Lower lobe of right lung (tissue), 2 donors: ENCODE data around the gene PARD6G. TPM values are rescaled to one million over a fixed set of nuclear protein-coding genes. Genes with fewer than 3 reads are reported as not detected.
"Not testable (repeated sequence)": the region's sequence is repeated elsewhere in the genome, so short reads cannot be mapped to it uniquely, and the experiment has no call there.

ENCODE experiments used
- ATAC-seq, 2 donors: fragments of 200-7000 bp; cut with Tn5 transposase; one replicate each; pipeline ENCODE4 v1.9.1; 2020 to 2022; ENCODE audit warnings: mild to moderate bottlenecking in 2 of 2, moderate library complexity in 2 of 2
- DNase-seq: peaks from one replicate; pipeline ENCODE4 v3.0.0-alpha.2; 2020
- H3K27ac ChIP-seq: fragments of 200-600 bp; one replicate; pipeline ENCODE4 v1.8.0; 2022
- H3K27me3 ChIP-seq: fragments of 200-600 bp; one replicate; pipeline ENCODE4 v1.8.0; 2022; ENCODE audit warnings: low read depth
- H3K36me3 ChIP-seq: fragments of 200-600 bp; one replicate; pipeline ENCODE4 v1.8.0; 2022; ENCODE audit warnings: mild to moderate bottlenecking
- H3K4me1 ChIP-seq: fragments of 200-600 bp; one replicate; pipeline ENCODE4 v1.8.0; 2022
- H3K4me3 ChIP-seq: fragments of 200-600 bp; one replicate; pipeline ENCODE4 v1.8.0; 2022; ENCODE audit warnings: mild to moderate bottlenecking
- H3K9me3 ChIP-seq: fragments of 200-600 bp; one replicate; pipeline ENCODE4 v1.8.0; 2022
- CTCF ChIP-seq: fragments of 200-600 bp; IDR thresholded peaks from one replicate; pipeline ENCODE4 v1.8.0; 2022; ENCODE audit warnings: antibody characterized with exemption, mild to moderate bottlenecking
- intact Hi-C: fragments of 100-400 bp; cut with DNase I; formaldehyde crosslinking; loops from one replicate; pipeline ENCODE4 v1.11.0; 2022
- total RNA-seq: library from RNA; stranded (reverse); fragmentation: NEBNext Ultra II Directional; extraction: Animal tissue kit (Norgen Biotek cat#: 25700); gene quantifications from one replicate; pipeline ENCODE4 v1.2.1, GENCODE V29; 2021
- donor health status: DM: no; HTN: yes; CAD: no; lungs with severe emphysema.

Gene PARD6G
- total RNA-seq, 1 donor from 2014 or later = 7.3 TPM

- TF ChIP-seq CTCF = no peak
- Histone ChIP-seq H3K27me3 (no peaks in the 10 kb centered on the region), H3K9me3 (peaks cover 12% of the 10 kb centered on the region), H3K27ac (no peak overlapping the region), H3K4me3 (no peak overlapping the region), H3K36me3 (no peaks in the 10 kb centered on the region), H3K4me1 (peaks cover 3% of the 10 kb centered on the region)
- intact Hi-C loops = no loop called here
- DNase-seq (peak; percentile 28), ATAC-seq (no peak)
These were observed 81.1 kb downstream of the PARD6G start for GRCh38 chr18:80166240-80166639.

DNA sequence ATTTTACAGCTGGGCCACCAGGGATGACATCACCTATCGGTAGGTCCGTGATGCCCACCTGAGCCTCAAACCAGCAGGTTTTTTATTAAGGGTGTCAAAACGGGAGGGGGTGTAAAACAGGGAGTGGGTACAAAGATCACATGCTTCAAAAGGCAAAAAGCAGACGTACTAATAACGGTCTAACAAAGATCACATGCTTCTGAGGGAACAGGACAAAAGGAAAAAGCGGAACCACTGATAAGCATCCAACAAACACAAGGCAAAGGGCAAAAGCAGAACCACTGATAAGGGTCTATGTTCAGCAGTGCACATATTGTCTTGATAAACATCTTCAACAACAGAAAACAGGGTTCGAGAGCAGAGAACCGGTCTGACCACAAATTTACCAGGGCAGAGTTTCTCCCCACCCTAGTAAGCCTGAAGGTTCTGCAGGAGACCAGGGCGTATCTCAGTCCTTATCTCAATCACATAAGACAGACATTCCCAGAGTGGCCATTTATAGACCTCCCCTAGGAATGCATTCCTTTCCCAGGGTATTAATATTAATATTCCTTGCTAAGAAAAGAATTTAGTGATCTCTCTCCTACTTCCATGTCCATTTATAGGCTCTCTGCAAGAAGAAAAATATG is 82.5 kb downstream of the PARD6G start:
- peaks cover 12% of the 10 kb centered on the region for H3K9me3 ChIP-seq
- H3K27me3 ChIP-seq, H3K27ac ChIP-seq, H3K4me1 ChIP-seq, ATAC-seq, H3K4me3 ChIP-seq, intact Hi-C loops, DNase-seq, H3K36me3 ChIP-seq: not testable (repeated sequence)

- H3K27me3 ChIP-seq = peaks cover 9% of the 10 kb centered on the region
- peaks cover 12% of the 10 kb centered on the region for H3K9me3 ChIP-seq
- intact Hi-C loops = no loop called here
- H3K36me3 ChIP-seq = no peaks in the 10 kb centered on the region
- DNase-seq (no peak), ATAC-seq (no peak)
- no peak overlapping the region for H3K4me3 ChIP-seq
- H3K27ac ChIP-seq = no peak overlapping the region
- no peak for TF ChIP-seq CTCF
- H3K4me1 ChIP-seq = no peaks in the 10 kb centered on the region
These were observed 84.1 kb downstream of the PARD6G start for GRCh38 chr18:80163183-80163582.

GRCh38 chr18:80161781-80162417 is 85.4 kb downstream of the PARD6G start:
- intact Hi-C loops = no loop called here
- peaks cover 12% of the 10 kb centered on the region for H3K9me3 ChIP-seq
- TF ChIP-seq CTCF = no peak
- DNase-seq (no peak), ATAC-seq (no peak)
- H3K4me1 ChIP-seq = no peaks in the 10 kb centered on the region
- H3K27ac ChIP-seq = no peak overlapping the region
- no peaks in the 10 kb centered on the region for H3K36me3 ChIP-seq
- no peak overlapping the region for H3K4me3 ChIP-seq
- peaks cover 9% of the 10 kb centered on the region for H3K27me3 ChIP-seq

DNA sequence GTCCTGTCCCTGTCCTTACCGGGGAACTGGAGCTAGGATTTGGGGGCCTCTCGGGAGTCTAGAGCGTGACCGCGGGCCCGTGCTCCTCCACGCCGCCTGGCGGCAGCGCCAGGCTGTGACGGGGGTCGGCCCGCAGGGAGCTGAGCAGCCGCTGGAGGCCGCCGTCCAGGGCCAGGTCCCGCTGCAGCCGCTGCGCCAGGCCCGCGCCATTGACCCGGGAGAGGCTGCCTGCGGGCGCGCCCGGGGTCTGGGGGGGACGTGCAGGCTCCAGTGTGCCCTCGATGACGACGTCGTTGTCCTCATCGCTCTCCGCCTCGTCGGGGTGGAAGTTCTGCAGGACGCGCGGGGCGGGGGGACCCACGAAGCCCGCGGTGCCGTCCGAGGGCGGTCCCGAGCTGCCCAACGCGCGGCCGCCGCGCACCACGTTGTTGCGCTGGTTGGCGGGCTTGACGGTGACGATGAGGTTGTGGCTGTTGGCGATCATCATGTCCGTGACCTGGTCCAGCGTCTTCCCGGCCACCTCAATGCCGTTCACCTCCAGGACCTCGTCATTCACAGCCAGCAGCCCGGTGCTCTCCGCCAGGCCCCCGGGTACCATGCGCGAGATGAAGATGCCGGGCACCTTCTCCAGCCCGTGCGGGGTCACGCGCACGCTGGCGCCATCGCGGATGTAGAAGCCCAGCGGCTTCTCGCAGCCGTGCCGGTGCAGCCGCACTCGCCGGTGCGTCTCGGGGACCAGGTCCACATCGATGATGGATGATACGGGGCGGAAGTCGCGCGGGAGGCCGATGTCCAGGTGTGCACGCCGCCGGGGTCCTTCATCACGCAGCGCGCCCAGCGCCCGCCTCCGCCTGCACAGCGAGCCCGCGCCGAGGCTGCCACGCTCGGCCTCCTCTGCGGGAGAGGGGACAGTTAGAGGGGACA is 87.3 kb downstream of the PARD6G start:
- Histone ChIP-seq H3K27me3 (peaks cover 9% of the 10 kb centered on the region), H3K9me3 (peaks cover 8% of the 10 kb centered on the region), H3K4me3 (peak overlapping the region; percentile 40), H3K36me3 (no peaks in the 10 kb centered on the region), H3K4me1 (no peaks in the 10 kb centered on the region), H3K27ac (no peak overlapping the region)
- peak; percentile 81 to 84 for ATAC-seq
- no peak for DNase-seq
- TF ChIP-seq CTCF = peak; percentile 58
- intact Hi-C loops = no loop called here
